H1 (cell line): ENCODE results near the gene EIF2A. TPM values are rescaled to one million over a fixed set of nuclear protein-coding genes. Genes with fewer than 3 reads are reported as not detected.

Experiments
- CTBP2 ChIP-seq: IDR thresholded peaks from 2 replicates; pipeline ENCODE4 v1.7.0; 2011; ENCODE audit warnings: borderline replicate concordance, mild to moderate bottlenecking, moderate library complexity, mixed read lengths, low read length; ENCODE audit not compliant: insufficient read depth, insufficient read length
- HDAC2 ChIP-seq, 2 experiments: fragments of 300-600 bp in 1 of 2; sonication (generic) in 1 of 2; IDR thresholded peaks; 2 replicates each; pipeline ENCODE4 v1.6.1; 2011 to 2012; ENCODE audit warnings: low read depth in 2 of 2, low read length in 2 of 2, mild to moderate bottlenecking in 2 of 2, moderate library complexity in 2 of 2, borderline replicate concordance in 1 of 2, inconsistent platforms in 1 of 2
- TBP ChIP-seq: IDR thresholded peaks from 2 replicates; pipeline ENCODE4 v1.6.1; 2011; ENCODE audit warnings: low read depth, low read length, improper control_type of control experiment
- ZNF274 ChIP-seq: IDR thresholded peaks from 2 replicates; pipeline ENCODE4 v1.7.0; 2012; ENCODE audit warnings: low read length, borderline replicate concordance; ENCODE audit errors: extremely low read depth
- polyA plus RNA-seq, 7 experiments: library from polyadenylated mRNA; depleted of rRNA in 3 of 7; stranded (reverse) in 5 of 7; unstranded in 2 of 7; fragments of >200 nt in 5 of 7; fragments of 200-250 nt in 2 of 7; gene quantifications; 1 replicate in 5 of 7; 2 replicates in 1 of 7; 4 replicates in 1 of 7; pipeline versions ENCODE4 v1.2.1 to v1.2.3, GENCODE V29; 2011 to 2013; ENCODE audit warnings: missing spikeins in 2 of 7, mixed read lengths in 2 of 7
- total RNA-seq: library from RNA; stranded (reverse); fragmentation: NEBNext Ultra II Directional; extraction: Animal tissue kit (Norgen Biotek cat#: 25700); gene quantifications from 2 replicates; pipeline ENCODE4 v1.2.1, GENCODE V29; 2021

The EIF2A gene
- total and polyA plus RNA-seq, 2 of the 8 experiments (the other 6 are each of a cell fraction or from before 2014, with no cell fraction given), result 59.3 to 91.6 TPM

- TF ChIP-seq CTBP2 (no peak), ZNF274 (no peak), HDAC2 (IDR thresholded peaks at IDR 0.05; ENCODE audit: borderline replicate concordance in 1 of 2, low read depth in 2 of 2, low read length in 2 of 2) (no peak), TBP (no peak)
Observed at GRCh38 chr3:150557725-150558124, 11.1 kb downstream of the EIF2A start (continued).
